ENCODE measurements around the gene NCKAP5.

DNA sequence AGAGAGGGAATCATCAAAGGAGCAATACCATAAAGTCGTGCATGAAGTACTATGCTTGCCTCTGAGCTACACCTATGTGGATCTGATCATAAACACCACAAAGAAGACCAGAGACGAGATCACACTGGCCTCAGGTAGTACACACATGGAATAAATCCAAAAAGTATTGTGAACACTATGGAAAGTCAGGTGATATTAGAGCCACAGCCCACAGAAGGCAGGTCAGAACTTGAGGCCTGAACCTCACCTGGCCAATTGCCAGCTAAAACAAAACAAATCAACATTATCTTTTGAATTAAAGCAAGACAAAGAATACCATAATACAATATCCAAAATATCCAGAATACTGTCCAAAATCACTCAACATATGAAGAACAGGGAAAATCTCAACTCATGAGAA is 371.1 kb downstream of the NCKAP5 start:
- TF ChIP-seq BACH1 (IDR thresholded peaks at IDR 0.05; ENCODE audit: low read length) = no peak
- TF ChIP-seq EZH2 (IDR thresholded peaks at IDR 0.05; ENCODE audit: low read depth, low read length, severe bottlenecking) = no peak
- no peak for TF ChIP-seq SIN3A (conservative IDR thresholded peaks at IDR 0.05 in 1 of 2, IDR thresholded peaks at IDR 0.05 in 1 of 2; ENCODE audit: low read depth in 1 of 2, low read length in 2 of 2)
- TF ChIP-seq, protein P1, sequence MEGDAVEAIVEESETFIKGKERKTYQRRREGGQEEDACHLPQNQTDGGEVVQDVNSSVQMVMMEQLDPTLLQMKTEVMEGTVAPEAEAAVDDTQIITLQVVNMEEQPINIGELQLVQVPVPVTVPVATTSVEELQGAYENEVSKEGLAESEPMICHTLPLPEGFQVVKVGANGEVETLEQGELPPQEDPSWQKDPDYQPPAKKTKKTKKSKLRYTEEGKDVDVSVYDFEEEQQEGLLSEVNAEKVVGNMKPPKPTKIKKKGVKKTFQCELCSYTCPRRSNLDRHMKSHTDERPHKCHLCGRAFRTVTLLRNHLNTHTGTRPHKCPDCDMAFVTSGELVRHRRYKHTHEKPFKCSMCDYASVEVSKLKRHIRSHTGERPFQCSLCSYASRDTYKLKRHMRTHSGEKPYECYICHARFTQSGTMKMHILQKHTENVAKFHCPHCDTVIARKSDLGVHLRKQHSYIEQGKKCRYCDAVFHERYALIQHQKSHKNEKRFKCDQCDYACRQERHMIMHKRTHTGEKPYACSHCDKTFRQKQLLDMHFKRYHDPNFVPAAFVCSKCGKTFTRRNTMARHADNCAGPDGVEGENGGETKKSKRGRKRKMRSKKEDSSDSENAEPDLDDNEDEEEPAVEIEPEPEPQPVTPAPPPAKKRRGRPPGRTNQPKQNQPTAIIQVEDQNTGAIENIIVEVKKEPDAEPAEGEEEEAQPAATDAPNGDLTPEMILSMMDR (IDR thresholded peaks at IDR 0.05; ENCODE audit: control extremely low read depth in 1 of 3, insufficient read depth in 1 of 3, low read depth in 1 of 3, low read length in 3 of 3) = no peak
- TF ChIP-seq SIRT6 (IDR thresholded peaks at IDR 0.05; ENCODE audit: low read length) = no peak
- no peak for TF ChIP-seq POLR2A (IDR thresholded peaks at IDR 0.05; ENCODE audit: control extremely low read depth in 1 of 2, low read depth in 2 of 2, low read length in 2 of 2)
- no peak for TF ChIP-seq TEAD4 (IDR thresholded peaks at IDR 0.05; ENCODE audit: low read depth, low read length)
- TF ChIP-seq FOSL1 (IDR thresholded peaks at IDR 0.05; ENCODE audit: insufficient read depth, low read depth, low read length) = no peak
- no peak for TF ChIP-seq GABPA (IDR thresholded peaks at IDR 0.05; ENCODE audit: borderline replicate concordance, insufficient read depth, low read length)
- TF ChIP-seq SUZ12 (IDR thresholded peaks at IDR 0.05; ENCODE audit: low read length) = no peak
- no peak for TF ChIP-seq POLR2AphosphoS5 (IDR thresholded peaks at IDR 0.05; ENCODE audit: low read depth, low read length)
